B cell (primary cell): ENCODE data around the gene JAG1. TPM values are rescaled to one million over a fixed set of nuclear protein-coding genes. Genes with fewer than 3 reads are reported as not detected.

Experiments
- ATAC-seq: fragments of 200-7000 bp; cut with Tn5 transposase; one replicate; pipeline ENCODE4 v1.10.0; 2021; ENCODE audit warnings: low read depth, mild to moderate bottlenecking, moderate number of reproducible peaks, moderate library complexity
- CTCF ChIA-PET: fragments of 350-600 bp; sonication (Branson Sonifier 250); formaldehyde crosslinking; loops from one replicate; lab custom pipeline; 2021; ENCODE audit warnings: antibody characterized with exemption, inconsistent platforms; lab: Charles Lee
- POLR2A ChIA-PET: fragments of 350-600 bp; sonication (Branson Sonifier 250); formaldehyde crosslinking; loops from one replicate; lab custom pipeline; 2021; ENCODE audit warnings: antibody characterized with exemption; lab: Charles Lee
- DNase-seq: peaks from one replicate; pipeline ENCODE4 v3.0.0; 2013
- H2AFZ ChIP-seq: 2 replicates; pipeline ENCODE4 v1.6.1; 2012; ENCODE audit warnings: mild to moderate bottlenecking, low read depth, low read length; ENCODE audit not compliant: insufficient read depth, poor library complexity, severe bottlenecking
- H3K27ac ChIP-seq, 2 donors: 1 replicate in 1 of 2; 2 replicates in 1 of 2; pipeline ENCODE4 v1.5.1; 2012 to 2013; ENCODE audit warnings: low read length in 2 of 2, mild to moderate bottlenecking in 2 of 2, moderate library complexity in 1 of 2
- H3K27me3 ChIP-seq, 4 experiments: fragments of 200-600 bp in 1 of 4; sonication (generic) in 1 of 4; replicated peaks in 1 of 4; 1 replicate in 2 of 4; 2 replicates in 2 of 4; pipeline versions ENCODE4 v1.6.1 to v1.7.0; 2013 to 2016; ENCODE audit warnings: low read length in 3 of 4, mild to moderate bottlenecking in 2 of 4, mixed read lengths in 1 of 4, moderate library complexity in 1 of 4; ENCODE audit not compliant: insufficient read depth in 4 of 4, control insufficient read depth in 3 of 4; ENCODE audit errors: control extremely low read depth in 1 of 4
- H3K36me3 ChIP-seq, 2 experiments: replicated peaks in 1 of 2; 1 replicate in 1 of 2; 2 replicates in 1 of 2; pipeline versions ENCODE4 v1.6.1 to v1.7.1; 2013; ENCODE audit warnings: low read length in 1 of 2; ENCODE audit not compliant: insufficient read depth in 2 of 2, control insufficient read depth in 1 of 2; ENCODE audit errors: control extremely low read depth in 1 of 2, extremely low read depth in 1 of 2
- H3K4me1 ChIP-seq, 2 donors: fragments of 200-600 bp in 1 of 2; sonication (generic) in 1 of 2; 1 replicate in 1 of 2; 2 replicates in 1 of 2; pipeline versions ENCODE4 v1.5.1 to v1.6.1; 2013 to 2017; ENCODE audit warnings: low read length in 2 of 2; ENCODE audit not compliant: control insufficient read depth in 2 of 2, insufficient read depth in 2 of 2
- H3K4me2 ChIP-seq: replicated peaks from 2 replicates; pipeline ENCODE3; 2012; ENCODE audit warnings: mild to moderate bottlenecking, low read depth, low read length; ENCODE audit not compliant: poor library complexity, severe bottlenecking
- H3K4me3 ChIP-seq, 5 experiments: fragments of 200-600 bp in 1 of 5; sonication (generic) in 1 of 5; 1 replicate in 3 of 5; 2 replicates in 2 of 5; pipeline versions ENCODE4 v1.5.1 to v1.7.0; 2011 to 2016; ENCODE audit warnings: low read length in 4 of 5, mild to moderate bottlenecking in 4 of 5, low read depth in 2 of 5, control low read depth in 1 of 5, moderate library complexity in 1 of 5; ENCODE audit not compliant: insufficient read depth in 1 of 5; ENCODE audit errors: control extremely low read depth in 1 of 5, extremely low read depth in 1 of 5
- H3K79me2 ChIP-seq: fragments of 200-600 bp; sonication (generic); one replicate; pipeline ENCODE4 v1.6.0; 2016; ENCODE audit warnings: low read length; ENCODE audit not compliant: control insufficient read depth, insufficient read depth
- H3K9ac ChIP-seq: fragments of 200-600 bp; sonication (generic); 2 replicates; pipeline ENCODE4 v1.6.1; 2017; ENCODE audit warnings: mild to moderate bottlenecking, low read length, moderate library complexity
- H3K9me3 ChIP-seq, 3 donors: one replicate each; pipeline versions ENCODE4 v1.6.1 to v1.7.1; 2013; ENCODE audit warnings: low read length in 2 of 3; ENCODE audit not compliant: control insufficient read depth in 2 of 3, insufficient read depth in 1 of 3; ENCODE audit errors: control extremely low read depth in 1 of 3
- H4K20me1 ChIP-seq: 2 replicates; pipeline ENCODE4 v1.6.0; 2012; ENCODE audit warnings: mild to moderate bottlenecking, low read length; ENCODE audit not compliant: insufficient read depth, control insufficient read depth, poor library complexity, severe bottlenecking
- H3K27ac Mint-ChIP-seq: one replicate; pipeline ENCODE4 v1.8.0; 2021; ENCODE audit warnings: mixed read lengths
- H3K27me3 Mint-ChIP-seq: one replicate; pipeline ENCODE4 v1.8.0; 2021; ENCODE audit warnings: mixed read lengths
- H3K4me1 Mint-ChIP-seq: one replicate; pipeline ENCODE4 v1.8.0; 2021; ENCODE audit warnings: mixed read lengths
- H3K4me3 Mint-ChIP-seq: one replicate; pipeline ENCODE4 v1.8.0; 2021; ENCODE audit warnings: mixed read lengths
- H3K9me3 Mint-ChIP-seq: one replicate; pipeline ENCODE4 v1.8.0; 2022; ENCODE audit warnings: mixed read lengths; ENCODE audit not compliant: insufficient read depth
- CTCF ChIP-seq: fragments of 200-600 bp; IDR thresholded peaks from one replicate; pipeline ENCODE4 v1.8.0; 2022; ENCODE audit warnings: antibody characterized with exemption, mild to moderate bottlenecking
- EZH2 ChIP-seq: IDR thresholded peaks from 2 replicates; pipeline ENCODE4 v1.6.1; 2012; ENCODE audit warnings: borderline replicate concordance, low read depth, mild to moderate bottlenecking, moderate library complexity, low read length; ENCODE audit not compliant: insufficient read depth, poor library complexity, severe bottlenecking
- WGBS: methylation state at CpG from one replicate; pipeline ENCODE4 v1.1.5; 2013; ENCODE audit warnings: missing lambda C conversion rate; ENCODE audit not compliant: insufficient coverage; 5-methylcytosine and 5-hydroxymethylcytosine counted together
- intact Hi-C: fragments of 100-400 bp; cut with micrococcal nuclease; formaldehyde crosslinking; loops from one replicate; pipeline ENCODE4 v1.10.0; 2022
- polyA plus RNA-seq: library from polyadenylated mRNA; depleted of rRNA; stranded (reverse); fragments of >200 nt; gene quantifications from 2 replicates; pipeline ENCODE4 v1.2.3, GENCODE V29; 2012
- total RNA-seq, 2 donors: library from RNA; stranded (reverse); fragments of 120-200 nt in 1 of 2; gene quantifications; 1 replicate in 1 of 2; 2 replicates in 1 of 2; pipeline versions ENCODE4 v1.2.3 to v1.2.4, GENCODE V29; 2013 to 2022

JAG1 gene
- total and polyA plus RNA-seq, 2 donors (not counting 1 experiment from before 2014, with no cell fraction given) = not detected

GRCh38 chr20:10596710-10597121, 77.1 kb downstream of the JAG1 start:
- no peak for ATAC-seq
- TF ChIP-seq CTCF (no peak), EZH2 (no peak)
- peaks cover 0 to 18% of the 10 kb centered on the region in 2 experiments for H3K36me3 ChIP-seq

GRCh38 chr20:10595985-10596384, 77.8 kb downstream of the JAG1 start:
- Histone ChIP-seq H3K4me2 (no peak overlapping the region), H3K4me1 (no peaks in the 10 kb centered on the region), H3K36me3 (peaks cover 0 to 12% of the 10 kb centered on the region in 2 experiments), H3K9ac (no peak overlapping the region), H3K79me2 (no peaks in the 10 kb centered on the region), H3K27me3 (no peaks in the 10 kb centered on the region), H2AFZ (no peak overlapping the region), H3K27ac (no peak overlapping the region), H4K20me1 (no peaks in the 10 kb centered on the region), H3K9me3 (no peaks in the 10 kb centered on the region), H3K4me3 (no peak overlapping the region)
- 80% methylated on average over 3 of the region's 3 CpGs for WGBS
- POLR2A ChIA-PET = no interaction called here
- H3K9me3 Mint-ChIP-seq = no peaks in the 10 kb centered on the region
- no peak overlapping the region for H3K4me3 Mint-ChIP-seq
- intact Hi-C loops = no loop called here
- TF ChIP-seq EZH2 (no peak), CTCF (no peak)
- no peak for DNase-seq
- no peak for ATAC-seq
- no peaks in the 10 kb centered on the region for H3K4me1 Mint-ChIP-seq
- no peak overlapping the region for H3K27ac Mint-ChIP-seq
- CTCF ChIA-PET = interaction anchor here (0.7 kb wide), 1 partner anchor 77 kb away, joined by 3 read pairs; no protein-coding TSS in a partner anchor
- H3K27me3 Mint-ChIP-seq = no peaks in the 10 kb centered on the region

More at GRCh38 chr20:10596710-10597121, 77.1 kb downstream of the JAG1 start:
- no peak for DNase-seq
- no peaks in the 10 kb centered on the region for H3K9me3 ChIP-seq
- ChIA-PET POLR2A (no interaction called here), CTCF (no interaction called here)
- H3K79me2 ChIP-seq = no peaks in the 10 kb centered on the region
- H3K4me2 ChIP-seq = no peak overlapping the region
- intact Hi-C loops = no loop called here
- H3K4me3 Mint-ChIP-seq = no peak overlapping the region
- no peak overlapping the region for H2AFZ ChIP-seq
- H3K9me3 Mint-ChIP-seq = no peaks in the 10 kb centered on the region
- H3K27ac ChIP-seq = no peak overlapping the region
- no CpG with 5 or more reads among the region's 4 CpGs for WGBS
- H3K27me3 ChIP-seq = no peaks in the 10 kb centered on the region
- H3K9ac ChIP-seq = no peak overlapping the region
- H3K4me3 ChIP-seq = no peak overlapping the region
- H3K27ac Mint-ChIP-seq = no peak overlapping the region
- no peaks in the 10 kb centered on the region for H4K20me1 ChIP-seq
- H3K4me1 Mint-ChIP-seq = no peaks in the 10 kb centered on the region
- H3K27me3 Mint-ChIP-seq = no peaks in the 10 kb centered on the region
- no peaks in the 10 kb centered on the region for H3K4me1 ChIP-seq
